ENCODE measurements around the gene GLCCI1.
"Not testable (repeated sequence)": the region's sequence is repeated elsewhere in the genome, so short reads cannot be mapped to it uniquely, and the experiment has no call there.

Gene GLCCI1

DNA sequence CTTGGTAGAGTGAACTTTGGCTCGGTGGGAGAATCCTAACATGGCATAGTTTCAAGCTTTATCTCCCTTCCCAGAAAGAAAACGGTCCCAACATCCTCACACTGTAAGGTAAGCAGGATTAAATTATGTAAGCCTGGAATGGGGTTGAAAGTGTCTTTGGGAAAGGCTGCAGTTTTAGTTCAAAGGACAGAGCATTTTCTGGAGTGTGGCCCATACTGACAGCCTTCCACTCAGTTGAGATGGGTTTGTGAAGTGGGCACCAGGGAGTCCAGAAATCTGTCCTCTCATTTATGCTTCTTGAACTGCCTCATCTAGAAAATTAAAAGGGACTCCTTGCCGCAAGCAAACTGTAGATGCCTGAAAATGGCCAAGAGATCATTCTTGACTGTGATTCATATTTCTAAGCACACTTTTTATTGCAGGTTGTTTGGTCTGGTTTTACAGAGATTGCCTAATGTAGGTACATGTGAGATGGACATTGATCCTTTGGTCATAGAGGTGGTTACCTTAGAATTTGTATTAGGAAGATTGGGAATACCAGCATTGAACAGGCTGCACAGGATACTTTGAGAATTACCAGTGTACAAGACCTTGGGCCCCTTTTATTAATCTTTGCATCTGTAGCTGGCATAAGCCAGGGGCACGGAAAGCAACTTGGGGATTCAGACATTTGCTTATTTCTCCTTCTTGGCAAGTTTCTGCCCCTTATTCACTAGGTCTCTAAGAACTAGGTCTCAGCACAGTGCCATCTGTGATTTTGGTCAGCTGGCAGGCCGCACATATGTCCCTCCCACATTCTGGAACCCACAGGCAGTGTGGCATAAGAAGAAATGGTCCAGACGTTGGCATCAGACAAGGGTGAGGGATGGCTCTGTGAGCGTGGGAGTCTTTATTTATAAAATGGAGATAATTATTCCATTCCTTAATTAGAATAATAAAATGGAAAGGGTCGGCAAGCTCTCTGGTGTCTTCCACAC is 125.9 kb downstream of the GLCCI1 start:
- Histone ChIP-seq H3K79me2 (ENCODE audit: low read length) (no peaks in the 10 kb centered on the region), H3K9ac (ENCODE audit: low read length) (no peak overlapping the region), H3K4me2 (ENCODE audit: low read length) (no peak overlapping the region), H2AFZ (ENCODE audit: low read depth, low read length) (no peak overlapping the region), H3K9me3 (ENCODE audit: insufficient read depth, low read length) (no peaks in the 10 kb centered on the region), H4K20me1 (ENCODE audit: insufficient read depth, low read length) (no peaks in the 10 kb centered on the region), H3K36me3 (replicated peaks; ENCODE audit: low read depth, low read length) (no peaks in the 10 kb centered on the region), H3K4me3 (ENCODE audit: low read length) (no peak overlapping the region), H3K27me3 (ENCODE audit: low read depth, low read length) (no peaks in the 10 kb centered on the region), H3K27ac (ENCODE audit: low read length) (no peak overlapping the region), H3K4me1 (ENCODE audit: low read length) (no peaks in the 10 kb centered on the region)
- no peak for TF ChIP-seq EZH2phosphoT487 (IDR thresholded peaks at IDR 0.05; ENCODE audit: low read depth)
- TF ChIP-seq, protein P1, sequence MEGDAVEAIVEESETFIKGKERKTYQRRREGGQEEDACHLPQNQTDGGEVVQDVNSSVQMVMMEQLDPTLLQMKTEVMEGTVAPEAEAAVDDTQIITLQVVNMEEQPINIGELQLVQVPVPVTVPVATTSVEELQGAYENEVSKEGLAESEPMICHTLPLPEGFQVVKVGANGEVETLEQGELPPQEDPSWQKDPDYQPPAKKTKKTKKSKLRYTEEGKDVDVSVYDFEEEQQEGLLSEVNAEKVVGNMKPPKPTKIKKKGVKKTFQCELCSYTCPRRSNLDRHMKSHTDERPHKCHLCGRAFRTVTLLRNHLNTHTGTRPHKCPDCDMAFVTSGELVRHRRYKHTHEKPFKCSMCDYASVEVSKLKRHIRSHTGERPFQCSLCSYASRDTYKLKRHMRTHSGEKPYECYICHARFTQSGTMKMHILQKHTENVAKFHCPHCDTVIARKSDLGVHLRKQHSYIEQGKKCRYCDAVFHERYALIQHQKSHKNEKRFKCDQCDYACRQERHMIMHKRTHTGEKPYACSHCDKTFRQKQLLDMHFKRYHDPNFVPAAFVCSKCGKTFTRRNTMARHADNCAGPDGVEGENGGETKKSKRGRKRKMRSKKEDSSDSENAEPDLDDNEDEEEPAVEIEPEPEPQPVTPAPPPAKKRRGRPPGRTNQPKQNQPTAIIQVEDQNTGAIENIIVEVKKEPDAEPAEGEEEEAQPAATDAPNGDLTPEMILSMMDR (IDR thresholded peaks at IDR 0.05; ENCODE audit: low read depth, low read length) = no peak

DNA sequence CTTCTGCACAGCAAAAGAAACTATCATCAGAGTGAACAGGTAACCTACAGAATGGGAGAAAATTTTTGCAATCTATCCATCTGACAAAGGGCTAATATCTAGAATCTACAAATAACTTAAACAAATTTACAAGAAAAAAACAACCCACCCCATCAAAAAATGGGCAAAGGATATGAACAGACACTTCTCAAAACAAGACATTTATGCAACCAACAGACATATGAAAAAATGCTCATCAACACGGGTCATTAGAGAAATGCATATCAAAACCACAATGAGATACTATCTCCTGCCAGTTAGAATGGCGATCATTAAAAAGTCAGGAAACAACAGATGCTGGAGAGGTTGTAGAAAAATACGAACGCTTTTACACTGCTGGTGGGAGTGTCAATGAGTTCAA is 132.7 kb downstream of the GLCCI1 start:
- not testable (repeated sequence) for H3K9me3 ChIP-seq (ENCODE audit: insufficient read depth, low read length); H3K79me2 ChIP-seq (ENCODE audit: low read length); H3K27me3 ChIP-seq (ENCODE audit: low read depth, low read length); H3K9ac ChIP-seq (ENCODE audit: low read length); H3K36me3 ChIP-seq (replicated peaks; ENCODE audit: low read depth, low read length); H3K4me2 ChIP-seq (ENCODE audit: low read length); H2AFZ ChIP-seq (ENCODE audit: low read depth, low read length); H4K20me1 ChIP-seq (ENCODE audit: insufficient read depth, low read length); H3K27ac ChIP-seq (ENCODE audit: low read length); H3K4me3 ChIP-seq (ENCODE audit: low read length); H3K4me1 ChIP-seq (ENCODE audit: low read length)

DNA sequence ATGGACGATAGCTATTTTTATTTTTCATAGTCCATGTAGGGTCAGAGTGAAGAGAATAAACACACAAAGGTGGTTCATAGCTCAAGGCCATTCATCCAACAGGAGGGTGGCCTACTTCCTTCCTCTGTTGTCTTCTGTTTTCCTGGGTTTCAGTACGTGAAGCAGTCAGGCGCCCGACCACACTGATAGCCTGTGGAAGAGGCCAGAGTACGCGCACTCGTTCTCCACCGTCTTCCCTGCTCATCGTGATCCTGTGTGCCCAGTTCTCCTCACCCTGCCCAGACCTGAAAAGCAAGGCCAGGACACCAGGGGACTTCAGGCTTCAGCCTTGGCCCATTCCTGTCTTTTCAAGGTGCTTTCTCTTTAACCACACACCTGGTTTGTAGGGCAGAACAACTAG is 134.7 kb downstream of the GLCCI1 start:
- no peak overlapping the region for H3K4me3 ChIP-seq (ENCODE audit: low read length)
- H3K4me1 ChIP-seq (ENCODE audit: low read length) = no peaks in the 10 kb centered on the region
- no peak for TF ChIP-seq EZH2phosphoT487 (IDR thresholded peaks at IDR 0.05; ENCODE audit: low read depth)
- TF ChIP-seq, protein P1 (IDR thresholded peaks at IDR 0.05; ENCODE audit: low read depth, low read length) = no peak

DNA sequence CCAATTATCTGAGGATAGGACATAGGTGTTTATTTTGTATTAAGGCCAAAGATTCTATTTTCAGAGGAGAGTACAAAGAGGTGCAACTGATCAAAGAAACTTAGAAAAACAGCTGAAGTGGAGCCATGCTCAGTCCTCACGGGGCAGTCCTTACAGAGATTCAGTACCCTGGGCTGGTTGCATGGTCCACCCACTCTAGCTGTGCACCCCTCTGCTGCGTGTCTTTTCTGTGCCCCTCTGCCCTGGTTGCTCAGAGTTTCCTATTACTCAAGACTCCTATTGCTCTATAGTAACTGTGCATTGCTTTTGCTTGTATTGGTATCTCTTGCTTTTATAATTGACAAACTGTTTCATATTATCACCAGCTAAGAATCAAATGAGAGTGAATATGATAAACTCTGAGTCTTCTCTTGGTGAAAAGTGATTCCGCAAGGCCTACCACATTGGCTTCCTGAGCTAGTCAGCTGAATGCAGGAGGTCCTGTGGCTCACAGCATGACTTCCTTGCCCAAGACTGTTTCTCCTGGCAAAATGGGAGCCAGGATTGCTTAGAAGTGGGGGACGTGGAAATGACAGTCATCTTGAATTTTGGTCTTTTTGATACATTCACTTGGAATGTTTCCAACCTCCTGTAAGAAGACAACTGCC is 137.0 kb downstream of the GLCCI1 start:
- Histone ChIP-seq H3K9ac (ENCODE audit: low read length) (no peak overlapping the region), H3K79me2 (ENCODE audit: low read length) (no peaks in the 10 kb centered on the region), H3K4me3 (ENCODE audit: low read length) (no peak overlapping the region), H4K20me1 (ENCODE audit: insufficient read depth, low read length) (no peaks in the 10 kb centered on the region), H3K4me2 (ENCODE audit: low read length) (no peak overlapping the region), H3K9me3 (ENCODE audit: insufficient read depth, low read length) (no peaks in the 10 kb centered on the region), H3K36me3 (replicated peaks; ENCODE audit: low read depth, low read length) (no peaks in the 10 kb centered on the region), H3K27me3 (ENCODE audit: low read depth, low read length) (no peaks in the 10 kb centered on the region), H3K4me1 (ENCODE audit: low read length) (no peaks in the 10 kb centered on the region), H2AFZ (ENCODE audit: low read depth, low read length) (no peak overlapping the region), H3K27ac (ENCODE audit: low read length) (no peak overlapping the region)
- TF ChIP-seq, protein P1 (IDR thresholded peaks at IDR 0.05; ENCODE audit: low read depth, low read length) = no peak
- no peak for TF ChIP-seq EZH2phosphoT487 (IDR thresholded peaks at IDR 0.05; ENCODE audit: low read depth)

More for the DNA sequence above, 134.7 kb downstream of the GLCCI1 start:
- H3K9me3 ChIP-seq (ENCODE audit: insufficient read depth, low read length) = no peaks in the 10 kb centered on the region
- no peaks in the 10 kb centered on the region for H3K79me2 ChIP-seq (ENCODE audit: low read length)
- no peak overlapping the region for H3K27ac ChIP-seq (ENCODE audit: low read length)
- H2AFZ ChIP-seq (ENCODE audit: low read depth, low read length) = no peak overlapping the region
- H3K4me2 ChIP-seq (ENCODE audit: low read length) = no peak overlapping the region
- H3K9ac ChIP-seq (ENCODE audit: low read length) = no peak overlapping the region
- no peaks in the 10 kb centered on the region for H3K36me3 ChIP-seq (replicated peaks; ENCODE audit: low read depth, low read length)
- H3K27me3 ChIP-seq (ENCODE audit: low read depth, low read length) = no peaks in the 10 kb centered on the region
- H4K20me1 ChIP-seq (ENCODE audit: insufficient read depth, low read length) = no peaks in the 10 kb centered on the region
